Activated naive CD4-positive, alpha-beta T cell treated with anti-CD3 and anti-CD28 coated beads, Interleukin-2, amount 10 ng/mL, durations not matched to agents 7 days and 5 days (primary cell): ENCODE data around the gene DPY19L3.
"Not testable (repeated sequence)": the region's sequence is repeated elsewhere in the genome, so short reads cannot be mapped to it uniquely, and the experiment has no call there.

Experiments
- CTCF ChIA-PET: fragments of 350-600 bp; sonication (Branson Sonifier 250); formaldehyde crosslinking; loops from one replicate; lab custom pipeline; 2021; ENCODE audit warnings: antibody characterized with exemption; lab: Charles Lee
- DNase-seq: peaks from one replicate; pipeline ENCODE4 v3.0.0-alpha.2; 2020
- H3K27ac Mint-ChIP-seq: one replicate; pipeline ENCODE4 v1.8.0; 2021; ENCODE audit warnings: mild to moderate bottlenecking, moderate library complexity, mixed read lengths
- H3K27me3 Mint-ChIP-seq: one replicate; pipeline ENCODE4 v1.8.0; 2021; ENCODE audit warnings: mild to moderate bottlenecking, mixed read lengths
- H3K36me3 Mint-ChIP-seq: one replicate; pipeline ENCODE4 v1.8.0; 2021; ENCODE audit warnings: mixed read lengths
- H3K4me1 Mint-ChIP-seq: one replicate; pipeline ENCODE4 v1.8.0; 2021; ENCODE audit warnings: mixed read lengths
- H3K4me3 Mint-ChIP-seq: one replicate; pipeline ENCODE4 v1.8.0; 2021; ENCODE audit warnings: mild to moderate bottlenecking, moderate library complexity, mixed read lengths
- H3K9me3 Mint-ChIP-seq: one replicate; pipeline ENCODE4 v1.8.0; 2021; ENCODE audit warnings: mixed read lengths

DPY19L3 gene

GRCh38 chr19:32475141-32476031 is 69.8 kb downstream of the DPY19L3 start:
- Mint-ChIP-seq H3K36me3 (peaks cover 3% of the 10 kb centered on the region), H3K9me3 (no peaks in the 10 kb centered on the region), H3K4me1 (peaks cover 7% of the 10 kb centered on the region), H3K4me3 (no peak overlapping the region), H3K27me3 (no peaks in the 10 kb centered on the region), H3K27ac (no peak overlapping the region)
- DNase-seq: no peak
- CTCF ChIA-PET: interaction anchor here (1.4 kb wide), 1 partner anchor 10 kb away, joined by 6 read pairs; no protein-coding TSS in a partner anchor

GRCh38 chr19:32476032-32476350 is 70.4 kb downstream of the DPY19L3 start:
- Mint-ChIP-seq H3K4me1 (peaks cover 7% of the 10 kb centered on the region), H3K36me3 (peaks cover 3% of the 10 kb centered on the region), H3K9me3 (no peaks in the 10 kb centered on the region), H3K27ac (no peak overlapping the region), H3K27me3 (no peaks in the 10 kb centered on the region), H3K4me3 (no peak overlapping the region)
- CTCF ChIA-PET: no interaction called here
- DNase-seq: no peak

GRCh38 chr19:32480321-32480720 is 74.8 kb downstream of the DPY19L3 start:
- CTCF ChIA-PET: no interaction called here
- DNase-seq: no peak
- H3K4me3 Mint-ChIP-seq: no peak overlapping the region
- no peaks in the 10 kb centered on the region for H3K4me1 Mint-ChIP-seq
- no peaks in the 10 kb centered on the region for H3K27me3 Mint-ChIP-seq
- H3K27ac Mint-ChIP-seq: no peak overlapping the region
- peaks cover 8% of the 10 kb centered on the region for H3K36me3 Mint-ChIP-seq
- no peaks in the 10 kb centered on the region for H3K9me3 Mint-ChIP-seq

- H3K36me3 Mint-ChIP-seq: peaks cover 4% of the 10 kb centered on the region
- H3K4me3 Mint-ChIP-seq: no peak overlapping the region
- H3K9me3 Mint-ChIP-seq: no peaks in the 10 kb centered on the region
- H3K4me1 Mint-ChIP-seq: no peaks in the 10 kb centered on the region
- H3K27ac Mint-ChIP-seq: no peak overlapping the region
- CTCF ChIA-PET: no interaction called here
- DNase-seq: no peak
- H3K27me3 Mint-ChIP-seq: no peaks in the 10 kb centered on the region
These were observed 78.0 kb downstream of the DPY19L3 start for GRCh38 chr19:32483574-32483973.

GRCh38 chr19:32489971-32490370 is 84.4 kb downstream of the DPY19L3 start:
- H3K4me3 Mint-ChIP-seq: no peak overlapping the region

GRCh38 chr19:32497391-32497790 is 91.8 kb downstream of the DPY19L3 start:
- Mint-ChIP-seq H3K36me3 (no peaks in the 10 kb centered on the region), H3K27ac (no peak overlapping the region), H3K4me1 (no peaks in the 10 kb centered on the region), H3K4me3 (no peak overlapping the region), H3K9me3 (no peaks in the 10 kb centered on the region), H3K27me3 (no peaks in the 10 kb centered on the region)
- CTCF ChIA-PET: no interaction called here
- DNase-seq: no peak

More at GRCh38 chr19:32489971-32490370, 84.4 kb downstream of the DPY19L3 start:
- CTCF ChIA-PET: no interaction called here
- no peak overlapping the region for H3K27ac Mint-ChIP-seq
- H3K27me3 Mint-ChIP-seq: no peaks in the 10 kb centered on the region
- no peaks in the 10 kb centered on the region for H3K9me3 Mint-ChIP-seq
- no peak for DNase-seq
- no peaks in the 10 kb centered on the region for H3K36me3 Mint-ChIP-seq
- no peaks in the 10 kb centered on the region for H3K4me1 Mint-ChIP-seq

- no peak overlapping the region for H3K27ac Mint-ChIP-seq
- H3K36me3 Mint-ChIP-seq: no peaks in the 10 kb centered on the region
- no peak overlapping the region for H3K4me3 Mint-ChIP-seq
- no peaks in the 10 kb centered on the region for H3K9me3 Mint-ChIP-seq
- no peak for DNase-seq
- no peaks in the 10 kb centered on the region for H3K4me1 Mint-ChIP-seq
- no peaks in the 10 kb centered on the region for H3K27me3 Mint-ChIP-seq
- CTCF ChIA-PET: no interaction called here
These were observed 93.2 kb downstream of the DPY19L3 start for GRCh38 chr19:32498648-32499200.

- H3K27ac Mint-ChIP-seq, H3K9me3 Mint-ChIP-seq, CTCF ChIA-PET, H3K36me3 Mint-ChIP-seq, H3K4me1 Mint-ChIP-seq, H3K27me3 Mint-ChIP-seq, DNase-seq, H3K4me3 Mint-ChIP-seq: not testable (repeated sequence)
These were observed 106.9 kb downstream of the DPY19L3 start for GRCh38 chr19:32512498-32512897.

GRCh38 chr19:32519023-32519422 is 113.5 kb downstream of the DPY19L3 start:
- CTCF ChIA-PET: no interaction called here
- no peak for DNase-seq
- H3K27me3 Mint-ChIP-seq: no peaks in the 10 kb centered on the region
- H3K27ac Mint-ChIP-seq: no peak overlapping the region
- H3K4me3 Mint-ChIP-seq: no peak overlapping the region
- peaks cover 11% of the 10 kb centered on the region for H3K4me1 Mint-ChIP-seq
- no peaks in the 10 kb centered on the region for H3K36me3 Mint-ChIP-seq
- no peaks in the 10 kb centered on the region for H3K9me3 Mint-ChIP-seq

- Mint-ChIP-seq H3K27ac (no peak overlapping the region), H3K4me1 (peaks cover 11% of the 10 kb centered on the region), H3K4me3 (no peak overlapping the region), H3K9me3 (no peaks in the 10 kb centered on the region), H3K27me3 (no peaks in the 10 kb centered on the region), H3K36me3 (no peaks in the 10 kb centered on the region)
- no peak for DNase-seq
- CTCF ChIA-PET: no interaction called here
These were observed 117.4 kb downstream of the DPY19L3 start for GRCh38 chr19:32522967-32523366.

- H3K4me3 Mint-ChIP-seq: no peak overlapping the region
- CTCF ChIA-PET: no interaction called here
- H3K9me3 Mint-ChIP-seq: peaks cover 11% of the 10 kb centered on the region
- no peak overlapping the region for H3K27ac Mint-ChIP-seq
- H3K36me3 Mint-ChIP-seq: peaks cover 1% of the 10 kb centered on the region
- H3K4me1 Mint-ChIP-seq: no peaks in the 10 kb centered on the region
- no peaks in the 10 kb centered on the region for H3K27me3 Mint-ChIP-seq
- DNase-seq: no peak
These were observed 121.3 kb downstream of the DPY19L3 start for GRCh38 chr19:32526895-32527294.

GRCh38 chr19:32530773-32531172 is 125.2 kb downstream of the DPY19L3 start:
- Mint-ChIP-seq H3K27me3 (peaks cover 5% of the 10 kb centered on the region), H3K4me3 (no peak overlapping the region), H3K27ac (no peak overlapping the region), H3K9me3 (peaks cover 17% of the 10 kb centered on the region), H3K36me3 (peaks cover 1% of the 10 kb centered on the region), H3K4me1 (no peaks in the 10 kb centered on the region)
- no peak for DNase-seq
- CTCF ChIA-PET: no interaction called here

- Mint-ChIP-seq H3K36me3 (peaks cover 1% of the 10 kb centered on the region), H3K9me3 (peaks cover 19% of the 10 kb centered on the region), H3K4me1 (no peaks in the 10 kb centered on the region), H3K4me3 (no peak overlapping the region), H3K27me3 (peaks cover 5% of the 10 kb centered on the region), H3K27ac (no peak overlapping the region)
- CTCF ChIA-PET: no interaction called here
- no peak for DNase-seq
These were observed 126.7 kb downstream of the DPY19L3 start for GRCh38 chr19:32532233-32532632.
